ENCODE measurements around the gene ANKRD55. TPM values are rescaled to one million over a fixed set of nuclear protein-coding genes. Genes with fewer than 3 reads are reported as not detected.
"Not testable (repeated sequence)": the region's sequence is repeated elsewhere in the genome, so short reads cannot be mapped to it uniquely, and the experiment has no call there.

ANKRD55 gene
- total RNA-seq, 3 donors from 2014 or later (not counting 1 experiment from before 2014, with no cell fraction given): 0.88 TPM; not detected in 2

GRCh38 chr5:56227691-56228090 is 5.4 kb downstream of the ANKRD55 start:
- Mint-ChIP-seq H3K9me3 (no peaks in the 10 kb centered on the region), H3K36me3 (no peaks in the 10 kb centered on the region), H3K27ac (no peak overlapping the region), H3K4me3 (no peak overlapping the region), H3K4me1 (no peaks in the 10 kb centered on the region), H3K27me3 (ENCODE audit: low read depth in 2 of 2) (peaks cover 0 to 2% of the 10 kb centered on the region in 2 donors)
- H3K36me3 ChIP-seq (ENCODE audit: control insufficient read depth, insufficient read depth, low read length): no peaks in the 10 kb centered on the region
- DNase-seq (no peak), ATAC-seq (no peak)
- H3K27ac ChIP-seq (ENCODE audit: low read length): no peak overlapping the region
- TF ChIP-seq CTCF (IDR thresholded peaks at IDR 0.05): no peak
- intact Hi-C loops (cut with micrococcal nuclease): no loop called here
- no peaks in the 10 kb centered on the region for H3K9me3 ChIP-seq (ENCODE audit: control insufficient read depth, insufficient read depth, low read length)
- 85% methylated on average over 5 of the region's 5 CpGs for WGBS (ENCODE audit: insufficient coverage)
- no peaks in the 10 kb centered on the region for H3K27me3 ChIP-seq (ENCODE audit: control insufficient read depth, insufficient read depth, low read length)
- H3K4me3 ChIP-seq (ENCODE audit: low read length): no peak overlapping the region
- no peaks in the 10 kb centered on the region for H3K4me1 ChIP-seq (ENCODE audit: control insufficient read depth, insufficient read depth, low read length)

- H3K9me3 Mint-ChIP-seq; H3K4me3 Mint-ChIP-seq; H3K9me3 ChIP-seq (ENCODE audit: control insufficient read depth, insufficient read depth, low read length); H3K36me3 ChIP-seq (ENCODE audit: control insufficient read depth, insufficient read depth, low read length); H3K27me3 Mint-ChIP-seq (ENCODE audit: low read depth in 2 of 2); H3K27ac Mint-ChIP-seq; intact Hi-C loops (cut with micrococcal nuclease); H3K27ac ChIP-seq (ENCODE audit: low read length); DNase-seq; H3K4me3 ChIP-seq (ENCODE audit: low read length); H3K36me3 Mint-ChIP-seq; ATAC-seq; H3K4me1 Mint-ChIP-seq; H3K4me1 ChIP-seq (ENCODE audit: control insufficient read depth, insufficient read depth, low read length); H3K27me3 ChIP-seq (ENCODE audit: control insufficient read depth, insufficient read depth, low read length): not testable (repeated sequence)
These were observed 9.8 kb downstream of the ANKRD55 start for GRCh38 chr5:56223298-56223697.

- H3K27me3 Mint-ChIP-seq (ENCODE audit: low read depth in 2 of 2); intact Hi-C loops (cut with micrococcal nuclease); H3K36me3 Mint-ChIP-seq; H3K4me3 ChIP-seq (ENCODE audit: low read length); H3K9me3 ChIP-seq (ENCODE audit: control insufficient read depth, insufficient read depth, low read length); H3K9me3 Mint-ChIP-seq; H3K4me1 ChIP-seq (ENCODE audit: control insufficient read depth, insufficient read depth, low read length); H3K27ac Mint-ChIP-seq; H3K4me1 Mint-ChIP-seq; H3K27ac ChIP-seq (ENCODE audit: low read length); H3K4me3 Mint-ChIP-seq; H3K36me3 ChIP-seq (ENCODE audit: control insufficient read depth, insufficient read depth, low read length); DNase-seq; H3K27me3 ChIP-seq (ENCODE audit: control insufficient read depth, insufficient read depth, low read length); ATAC-seq: not testable (repeated sequence)
- 69% methylated on average over 6 of the region's 6 CpGs for WGBS (ENCODE audit: insufficient coverage)
These were observed 11.5 kb downstream of the ANKRD55 start for GRCh38 chr5:56221601-56222000.

GRCh38 chr5:56215019-56215830 is 17.9 kb downstream of the ANKRD55 start:
- no peaks in the 10 kb centered on the region for H3K4me1 Mint-ChIP-seq
- intact Hi-C loops (cut with micrococcal nuclease): no loop called here
- no peaks in the 10 kb centered on the region for H3K4me1 ChIP-seq (ENCODE audit: control insufficient read depth, insufficient read depth, low read length)

GRCh38 chr5:56213886-56214535 is 19.1 kb downstream of the ANKRD55 start:
- H3K27me3 Mint-ChIP-seq (ENCODE audit: low read depth in 2 of 2); H3K4me3 Mint-ChIP-seq; DNase-seq; H3K4me1 Mint-ChIP-seq; H3K27me3 ChIP-seq (ENCODE audit: control insufficient read depth, insufficient read depth, low read length); H3K36me3 Mint-ChIP-seq; H3K27ac Mint-ChIP-seq; H3K4me3 ChIP-seq (ENCODE audit: low read length); H3K27ac ChIP-seq (ENCODE audit: low read length); H3K4me1 ChIP-seq (ENCODE audit: control insufficient read depth, insufficient read depth, low read length); intact Hi-C loops (cut with micrococcal nuclease); H3K36me3 ChIP-seq (ENCODE audit: control insufficient read depth, insufficient read depth, low read length); H3K9me3 Mint-ChIP-seq; ATAC-seq; H3K9me3 ChIP-seq (ENCODE audit: control insufficient read depth, insufficient read depth, low read length): not testable (repeated sequence)
- WGBS (ENCODE audit: insufficient coverage): 84% methylated on average over 3 of the region's 4 CpGs

More at GRCh38 chr5:56215019-56215830, 17.9 kb downstream of the ANKRD55 start:
- H3K27ac Mint-ChIP-seq: no peak overlapping the region
- H3K36me3 ChIP-seq (ENCODE audit: control insufficient read depth, insufficient read depth, low read length): no peaks in the 10 kb centered on the region
- TF ChIP-seq CTCF (IDR thresholded peaks at IDR 0.05): no peak
- ATAC-seq (no peak), DNase-seq (no peak)
- no peak overlapping the region for H3K4me3 ChIP-seq (ENCODE audit: low read length)
- no peaks in the 10 kb centered on the region for H3K9me3 ChIP-seq (ENCODE audit: control insufficient read depth, insufficient read depth, low read length)
- H3K27me3 Mint-ChIP-seq (ENCODE audit: low read depth in 2 of 2): peaks cover 0 to 6% of the 10 kb centered on the region in 2 donors
- WGBS (ENCODE audit: insufficient coverage): 73% methylated on average over 7 of the region's 7 CpGs
- peaks cover 2% of the 10 kb centered on the region in 2 donors for H3K9me3 Mint-ChIP-seq
- no peaks in the 10 kb centered on the region for H3K27me3 ChIP-seq (ENCODE audit: control insufficient read depth, insufficient read depth, low read length)
- H3K36me3 Mint-ChIP-seq: no peaks in the 10 kb centered on the region
- H3K4me3 Mint-ChIP-seq: no peak overlapping the region
- no peak overlapping the region for H3K27ac ChIP-seq (ENCODE audit: low read length)
